ENCODE data around the gene MBNL2. TPM values are rescaled to one million over a fixed set of nuclear protein-coding genes. Genes with fewer than 3 reads are reported as not detected.

Gene MBNL2
- total and polyA plus RNA-seq, 11 donors: 18.5 to 100 (median 81.4) TPM

- WGBS, 4 donors: 88 to 98% (median 92%) methylated on average over 3 of the region's 3 CpGs
- no peak for DNase-seq
- Histone ChIP-seq H3K4me1 (peaks cover 7 to 99% (median 84%) of the 10 kb centered on the region in 12 donors), H3K4me3 (no peak overlapping the region), H3K27ac (peak overlapping the region in 2 of 12 donors; percentile 10 to 15), H3K36me3 (peaks cover 0 to 10% (median 0%) of the 10 kb centered on the region in 9 donors), H3K9me3 (no peaks in the 10 kb centered on the region), H3K27me3 (no peaks in the 10 kb centered on the region)
- intact Hi-C loops (cut with DNase I): loop anchor here in 6 of 10 donors (5.0 to 10.0 kb wide), 6 partner anchors 33 to 205 kb away; partner anchors contain the start of gene RAP2A (in 2 of the 6)
- no peak for TF ChIP-seq POLR2A (IDR thresholded peaks at IDR 0.05)
- TF ChIP-seq, protein P1, sequence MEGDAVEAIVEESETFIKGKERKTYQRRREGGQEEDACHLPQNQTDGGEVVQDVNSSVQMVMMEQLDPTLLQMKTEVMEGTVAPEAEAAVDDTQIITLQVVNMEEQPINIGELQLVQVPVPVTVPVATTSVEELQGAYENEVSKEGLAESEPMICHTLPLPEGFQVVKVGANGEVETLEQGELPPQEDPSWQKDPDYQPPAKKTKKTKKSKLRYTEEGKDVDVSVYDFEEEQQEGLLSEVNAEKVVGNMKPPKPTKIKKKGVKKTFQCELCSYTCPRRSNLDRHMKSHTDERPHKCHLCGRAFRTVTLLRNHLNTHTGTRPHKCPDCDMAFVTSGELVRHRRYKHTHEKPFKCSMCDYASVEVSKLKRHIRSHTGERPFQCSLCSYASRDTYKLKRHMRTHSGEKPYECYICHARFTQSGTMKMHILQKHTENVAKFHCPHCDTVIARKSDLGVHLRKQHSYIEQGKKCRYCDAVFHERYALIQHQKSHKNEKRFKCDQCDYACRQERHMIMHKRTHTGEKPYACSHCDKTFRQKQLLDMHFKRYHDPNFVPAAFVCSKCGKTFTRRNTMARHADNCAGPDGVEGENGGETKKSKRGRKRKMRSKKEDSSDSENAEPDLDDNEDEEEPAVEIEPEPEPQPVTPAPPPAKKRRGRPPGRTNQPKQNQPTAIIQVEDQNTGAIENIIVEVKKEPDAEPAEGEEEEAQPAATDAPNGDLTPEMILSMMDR (IDR thresholded peaks at IDR 0.05): no peak
- ATAC-seq: no peak
These were observed 7.6 kb downstream of the MBNL2 start for GRCh38 chr13:97229699-97230098.

- no peaks in the 10 kb centered on the region for H3K9me3 ChIP-seq
- H3K4me1 ChIP-seq: peaks cover 6 to 99% (median 84%) of the 10 kb centered on the region in 12 donors
- H3K36me3 ChIP-seq: peaks cover 0 to 16% (median 0%) of the 10 kb centered on the region in 9 donors
- intact Hi-C loops (cut with DNase I): no loop called here
- WGBS, 4 donors: 55 to 68% (median 62%) methylated on average over 4 of the region's 4 CpGs
- H3K27me3 ChIP-seq: no peaks in the 10 kb centered on the region
- DNase-seq (peak in 2 of 5 donors; percentile 29 to 47), ATAC-seq (peak in 3 of 4 donors; percentile 14 to 49 (median 36))
- H3K27ac ChIP-seq: peak overlapping the region in 2 of 12 donors; percentile 1
- no peak for TF ChIP-seq POLR2A (IDR thresholded peaks at IDR 0.05)
- TF ChIP-seq, protein P1 (IDR thresholded peaks at IDR 0.05): no peak
- H3K4me3 ChIP-seq: no peak overlapping the region
These were observed 9.1 kb downstream of the MBNL2 start for GRCh38 chr13:97231118-97231828.

DNA sequence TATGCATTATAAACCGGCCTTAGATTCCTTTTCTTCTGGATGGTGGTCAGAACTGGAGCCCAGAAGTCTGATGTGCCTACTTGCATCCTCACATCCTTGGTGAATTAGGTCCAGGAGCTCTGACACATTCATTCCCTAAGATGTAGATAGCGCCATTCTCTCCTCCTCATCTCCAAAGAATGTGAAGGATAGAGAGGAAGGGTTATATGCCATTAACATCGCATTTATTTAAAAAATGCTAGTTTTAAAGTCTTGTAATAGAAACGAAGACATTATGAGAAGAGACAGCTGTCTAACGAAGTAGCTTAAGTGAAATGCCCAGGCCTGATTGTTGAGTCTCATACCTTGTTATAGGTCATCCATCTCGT is 9.7 kb downstream of the MBNL2 start:
- 74 to 77% (median 75%) methylated on average over 6 of the region's 6 CpGs for WGBS, 4 donors
- TF ChIP-seq POLR2A (IDR thresholded peaks at IDR 0.05): no peak
- TF ChIP-seq, protein P1 (IDR thresholded peaks at IDR 0.05): no peak
- peaks cover 3 to 99% (median 84%) of the 10 kb centered on the region in 12 donors for H3K4me1 ChIP-seq
- H3K4me3 ChIP-seq: no peak overlapping the region
- no peaks in the 10 kb centered on the region for H3K9me3 ChIP-seq
- no peaks in the 10 kb centered on the region for H3K27me3 ChIP-seq
- intact Hi-C loops (cut with DNase I): no loop called here
- peaks cover 0 to 16% (median 0%) of the 10 kb centered on the region in 9 donors for H3K36me3 ChIP-seq
- H3K27ac ChIP-seq: no peak overlapping the region
- ATAC-seq (no peak), DNase-seq (no peak)

- peaks cover 0 to 16% (median 0%) of the 10 kb centered on the region in 9 donors for H3K36me3 ChIP-seq
- TF ChIP-seq POLR2A (IDR thresholded peaks at IDR 0.05): no peak
- TF ChIP-seq, protein P1 (IDR thresholded peaks at IDR 0.05): no peak
- DNase-seq (no peak), ATAC-seq (no peak)
- no peak overlapping the region for H3K4me3 ChIP-seq
- H3K9me3 ChIP-seq: no peaks in the 10 kb centered on the region
- WGBS, 4 donors: 73 to 89% (median 83%) methylated on average over 1 of the region's 1 CpG
- H3K4me1 ChIP-seq: peaks cover 0 to 99% (median 84%) of the 10 kb centered on the region in 12 donors
- intact Hi-C loops (cut with DNase I): no loop called here
- H3K27ac ChIP-seq: peak overlapping the region in 2 of 12 donors; percentile 12 to 46
- no peaks in the 10 kb centered on the region for H3K27me3 ChIP-seq
These were observed 11.4 kb downstream of the MBNL2 start for GRCh38 chr13:97233499-97233898.
